ENCODE measurements around the gene SREBF1. TPM values are rescaled to one million over a fixed set of nuclear protein-coding genes. Genes with fewer than 3 reads are reported as not detected.

SREBF1 gene
- polyA plus RNA-seq, 1 of the 3 experiments (the other 2 are of a cell fraction): 20.4 TPM

- H4K20me1 ChIP-seq (ENCODE audit: insufficient read depth): peaks cover 7% of the 10 kb centered on the region; the same call in 1 of the 2 replicates
- no peaks in the 10 kb centered on the region for H3K9me2 ChIP-seq
- TF ChIP-seq EZH2phosphoT487 (IDR thresholded peaks at IDR 0.05; ENCODE audit: borderline replicate concordance, low read depth): no peak
- no peak for TF ChIP-seq MAX (IDR thresholded peaks at IDR 0.05; ENCODE audit: low read depth)
- TF ChIP-seq CHD2 (IDR thresholded peaks at IDR 0.05; ENCODE audit: low read length, partially characterized antibody): no peak
- peak overlapping the region in 1 of 2 experiments; percentile 36; a peak in 1 of 4 replicates for H3K27ac ChIP-seq (ENCODE audit: low read depth in 2 of 2, low read length in 1 of 2)
- H3K9me3 ChIP-seq: no peaks in the 10 kb centered on the region
- DNase-seq: no peak
- H3K27me3 ChIP-seq (ENCODE audit: insufficient read depth): no peaks in the 10 kb centered on the region
- H2AFZ ChIP-seq (ENCODE audit: low read depth): no peak overlapping the region
- H3K9ac ChIP-seq: no peak overlapping the region
- 92% methylated on average over 8 of the region's 10 CpGs for WGBS (ENCODE audit: low lambda C conversion rate)
- H3K36me3 ChIP-seq (replicated peaks in 1 of 2; ENCODE audit: control insufficient read depth in 1 of 2, insufficient read depth in 2 of 2, low read length in 1 of 2): peaks cover 2 to 60% of the 10 kb centered on the region in 2 experiments
- no peak overlapping the region for H3K4me3 ChIP-seq (ENCODE audit: low read depth in 2 of 2, low read length in 1 of 2)
- POLR2A ChIA-PET: interaction anchor here (1.1 to 1.7 kb wide), 4 partner anchors 13 to 61 kb away, joined by 3 to 7 read pairs (median 4); partner anchors contain the start of gene SREBF1
- no peak overlapping the region for H3K4me2 ChIP-seq
- H3K79me2 ChIP-seq (ENCODE audit: insufficient read depth): no peaks in the 10 kb centered on the region
- H3F3A ChIP-seq (replicated peaks; ENCODE audit: insufficient read depth): peaks cover 9% of the 10 kb centered on the region
- H3K4me1 ChIP-seq (ENCODE audit: control insufficient read depth in 1 of 2, insufficient read depth in 2 of 2, low read depth in 1 of 2, low read length in 1 of 2): peaks cover 19 to 86% of the 10 kb centered on the region in 2 experiments; a peak in 3 of 4 replicates
- CTCF ChIA-PET: interaction anchor here (0.8 to 5.6 kb wide), 6 partner anchors 18 to 137 kb away, joined by 3 to 32 read pairs (median 4); no protein-coding TSS in a partner anchor
These were observed 19.2 kb downstream of the SREBF1 start for GRCh38 chr17:17817552-17817947.

GRCh38 chr17:17816831-17817551 lies 19.8 kb downstream of the SREBF1 start:
- no peak overlapping the region for H2AFZ ChIP-seq (ENCODE audit: low read depth)
- no peaks in the 10 kb centered on the region for H3K9me3 ChIP-seq
- H3K9ac ChIP-seq: no peak overlapping the region
- no peak overlapping the region for H3K4me2 ChIP-seq
- no peaks in the 10 kb centered on the region for H3K27me3 ChIP-seq (ENCODE audit: insufficient read depth)
- H3K4me3 ChIP-seq (ENCODE audit: low read depth in 2 of 2, low read length in 1 of 2): no peak overlapping the region
- no peak for DNase-seq
- 92% methylated on average over 11 of the region's 24 CpGs for WGBS (ENCODE audit: low lambda C conversion rate)
- TF ChIP-seq CTCF (IDR thresholded peaks at IDR 0.05): 0 out of 2 replicates have a peak, but pooled peaks have one; percentile 17
- no peak for TF ChIP-seq TEAD4 (IDR thresholded peaks at IDR 0.05; ENCODE audit: borderline replicate concordance, insufficient read depth)
- TF ChIP-seq MAX (IDR thresholded peaks at IDR 0.05; ENCODE audit: low read depth): no peak
- ChIA-PET CTCF (no interaction called here), POLR2A (interaction anchor here (0.9 to 1.5 kb wide), 3 partner anchors 19 to 61 kb away, joined by 3 to 7 read pairs (median 4); partner anchors contain the start of gene SREBF1)
- no peaks in the 10 kb centered on the region for H3K9me2 ChIP-seq
- peaks cover 13 to 84% of the 10 kb centered on the region in 2 experiments; a peak in 2 of 4 replicates for H3K4me1 ChIP-seq (ENCODE audit: control insufficient read depth in 1 of 2, insufficient read depth in 2 of 2, low read depth in 1 of 2, low read length in 1 of 2)
- peak overlapping the region in 1 of 2 experiments; percentile 40; a peak in 1 of 4 replicates for H3K27ac ChIP-seq (ENCODE audit: low read depth in 2 of 2, low read length in 1 of 2)
- H3F3A ChIP-seq (replicated peaks; ENCODE audit: insufficient read depth): peaks cover 9% of the 10 kb centered on the region
- H4K20me1 ChIP-seq (ENCODE audit: insufficient read depth): peaks cover 1% of the 10 kb centered on the region; the same call in 1 of the 2 replicates
- peaks cover 2 to 63% of the 10 kb centered on the region in 2 experiments for H3K36me3 ChIP-seq (replicated peaks in 1 of 2; ENCODE audit: control insufficient read depth in 1 of 2, insufficient read depth in 2 of 2, low read length in 1 of 2)
- no peaks in the 10 kb centered on the region for H3K79me2 ChIP-seq (ENCODE audit: insufficient read depth)
